Measurements from ENCODE around the gene NXF1. TPM values are rescaled to one million over a fixed set of nuclear protein-coding genes. Genes with fewer than 3 reads are reported as not detected.
A peak's percentile ranks its signal among the peaks of the same experiment; 100 is the strongest.

Gene NXF1
- total and polyA plus RNA-seq, 2 of the 13 experiments (the other 11 are each of a cell fraction or from before 2014, with no cell fraction given), result 30.4 to 30.9 TPM

- TF ChIP-seq TEAD3 (CRISPR knock-in tag; optimal IDR thresholded peaks at IDR 0.05; ENCODE audit: borderline replicate concordance), result no peak
- 0 out of 2 replicates have a peak, but pooled peaks have one; percentile 75 for TF ChIP-seq RARG (CRISPR knock-in tag; IDR thresholded peaks at IDR 0.05; ENCODE audit: low read depth)
- TF ChIP-seq SMARCE1 (IDR thresholded peaks at IDR 0.05; ENCODE audit: borderline replicate concordance), result no peak
- TF ChIP-seq ZNF337 (CRISPR knock-in tag; IDR thresholded peaks at IDR 0.05; ENCODE audit: borderline replicate concordance, low read depth), result peak; percentile 81; the same call in 1 of the 2 replicates
- peak; percentile 26; the same call in 1 of the 2 replicates for TF ChIP-seq ZGPAT (CRISPR knock-in tag; IDR thresholded peaks at IDR 0.05)
- no peak for TF ChIP-seq MXD1 (CRISPR knock-in tag; IDR thresholded peaks at IDR 0.05)
- 0 out of 2 replicates have a peak, but pooled peaks have one; percentile 17 for TF ChIP-seq ZNF850 (CRISPR knock-in tag; conservative IDR thresholded peaks at IDR 0.05)
- no peak for TF ChIP-seq FOSL1 (CRISPR knock-in tag; IDR thresholded peaks at IDR 0.05; ENCODE audit: borderline replicate concordance)
- peak; percentile 20; the same call in 1 of the 2 replicates for TF ChIP-seq ERF (CRISPR knock-in tag; IDR thresholded peaks at IDR 0.05)
- peak; percentile 75; the same call in 1 of the 2 replicates for TF ChIP-seq DMAP1 (CRISPR knock-in tag; IDR thresholded peaks at IDR 0.05)
- TF ChIP-seq ZBTB39 (CRISPR knock-in tag; IDR thresholded peaks at IDR 0.05), result no peak
- TF ChIP-seq ZNF646 (CRISPR knock-in tag; IDR thresholded peaks at IDR 0.05), result no peak
- TF ChIP-seq ZNF558 (CRISPR knock-in tag; IDR thresholded peaks at IDR 0.05; ENCODE audit: borderline replicate concordance), result peak; percentile 86; the same call in 1 of the 2 replicates
- TF ChIP-seq FOXK2 (IDR thresholded peaks at IDR 0.05), result peak; percentile 65; the same call in 1 of the 2 replicates
- TF ChIP-seq ZSCAN31 (CRISPR knock-in tag; IDR thresholded peaks at IDR 0.05; ENCODE audit: low read depth), result no peak
- peak; percentile 26; the same call in 1 of the 2 replicates for TF ChIP-seq ZNF331 (CRISPR knock-in tag; IDR thresholded peaks at IDR 0.05)
- peak; percentile 57; the same call in 1 of the 2 replicates for TF ChIP-seq EEA1 (CRISPR knock-in tag; IDR thresholded peaks at IDR 0.05; ENCODE audit: borderline replicate concordance)
- peak; percentile 94 for TF ChIP-seq RBM39 (IDR thresholded peaks at IDR 0.05; ENCODE audit: low read depth, low read length, poor library complexity, severe bottlenecking)
These were observed 26.5 kb upstream of the NXF1 start, which contains the start of gene STX5 (continued) for GRCh38 chr11:62831520-62832335.
